ENCODE results near the gene MGAM2.

Gene MGAM2

GRCh38 chr7:142139597-142140400 lies 28.3 kb downstream of the MGAM2 start:
- H3K27ac ChIP-seq: peak overlapping the region; percentile 24
- TF ChIP-seq ZFX (IDR thresholded peaks at IDR 0.05): no peak
- TF ChIP-seq, protein P1, sequence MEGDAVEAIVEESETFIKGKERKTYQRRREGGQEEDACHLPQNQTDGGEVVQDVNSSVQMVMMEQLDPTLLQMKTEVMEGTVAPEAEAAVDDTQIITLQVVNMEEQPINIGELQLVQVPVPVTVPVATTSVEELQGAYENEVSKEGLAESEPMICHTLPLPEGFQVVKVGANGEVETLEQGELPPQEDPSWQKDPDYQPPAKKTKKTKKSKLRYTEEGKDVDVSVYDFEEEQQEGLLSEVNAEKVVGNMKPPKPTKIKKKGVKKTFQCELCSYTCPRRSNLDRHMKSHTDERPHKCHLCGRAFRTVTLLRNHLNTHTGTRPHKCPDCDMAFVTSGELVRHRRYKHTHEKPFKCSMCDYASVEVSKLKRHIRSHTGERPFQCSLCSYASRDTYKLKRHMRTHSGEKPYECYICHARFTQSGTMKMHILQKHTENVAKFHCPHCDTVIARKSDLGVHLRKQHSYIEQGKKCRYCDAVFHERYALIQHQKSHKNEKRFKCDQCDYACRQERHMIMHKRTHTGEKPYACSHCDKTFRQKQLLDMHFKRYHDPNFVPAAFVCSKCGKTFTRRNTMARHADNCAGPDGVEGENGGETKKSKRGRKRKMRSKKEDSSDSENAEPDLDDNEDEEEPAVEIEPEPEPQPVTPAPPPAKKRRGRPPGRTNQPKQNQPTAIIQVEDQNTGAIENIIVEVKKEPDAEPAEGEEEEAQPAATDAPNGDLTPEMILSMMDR (conservative IDR thresholded peaks at IDR 0.05): no peak

GRCh38 chr7:142140401-142140959 lies 29.0 kb downstream of the MGAM2 start:
- no peak overlapping the region for H3K27ac ChIP-seq
- TF ChIP-seq, protein P1 (conservative IDR thresholded peaks at IDR 0.05): no peak
- no peak for TF ChIP-seq ZFX (IDR thresholded peaks at IDR 0.05)

- H3K27ac ChIP-seq: no peak overlapping the region
- no peak for TF ChIP-seq ZFX (IDR thresholded peaks at IDR 0.05)
- TF ChIP-seq, protein P1 (conservative IDR thresholded peaks at IDR 0.05): no peak
Measured at GRCh38 chr7:142142702-142143101, 31.2 kb downstream of the MGAM2 start.

GRCh38 chr7:142146124-142146523 lies 34.6 kb downstream of the MGAM2 start:
- TF ChIP-seq, protein P1 (conservative IDR thresholded peaks at IDR 0.05): no peak
- TF ChIP-seq ZFX (IDR thresholded peaks at IDR 0.05): no peak
- no peak overlapping the region for H3K27ac ChIP-seq

DNA sequence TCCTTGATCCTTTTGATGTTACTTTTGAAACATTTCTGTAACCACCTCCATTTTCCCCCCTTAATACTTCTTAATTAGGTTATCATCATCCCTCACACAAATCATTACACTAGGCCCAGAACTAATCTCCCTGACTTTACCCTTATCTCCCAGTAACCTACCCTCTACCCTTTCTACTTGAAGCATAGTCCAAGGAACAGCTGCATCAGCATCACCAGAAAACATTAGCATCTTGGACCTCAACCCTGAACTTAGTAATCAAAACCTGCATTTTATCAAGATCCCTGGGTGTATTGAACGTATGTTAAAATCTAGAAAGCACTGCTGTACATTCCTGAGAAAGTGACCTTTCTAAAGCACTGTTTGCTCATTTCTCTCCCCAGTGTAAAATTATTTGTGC lies 38.8 kb downstream of the MGAM2 start:
- no peak for TF ChIP-seq ZFX (IDR thresholded peaks at IDR 0.05)
- TF ChIP-seq, protein P1 (conservative IDR thresholded peaks at IDR 0.05): no peak
- no peak overlapping the region for H3K27ac ChIP-seq

DNA sequence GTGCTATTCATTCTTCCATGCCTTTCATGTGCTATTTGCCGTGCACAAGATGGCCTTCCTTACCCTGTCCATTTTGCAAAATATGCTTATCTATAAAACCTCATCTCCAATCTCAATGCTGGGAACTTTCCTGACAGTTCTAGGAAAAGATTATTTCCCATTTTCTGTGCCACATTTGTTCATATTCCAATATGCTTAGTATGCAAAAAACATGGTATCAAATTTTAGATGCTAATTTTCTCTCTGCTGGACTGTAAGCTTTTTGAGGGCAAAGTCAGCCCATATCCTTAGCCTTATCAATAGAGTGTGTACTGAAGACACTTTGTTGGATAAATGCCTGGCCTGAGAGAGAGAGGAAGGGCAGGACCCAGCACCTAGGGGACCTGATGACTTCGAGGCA lies 39.4 kb downstream of the MGAM2 start:
- H3K27ac ChIP-seq: no peak overlapping the region

DNA sequence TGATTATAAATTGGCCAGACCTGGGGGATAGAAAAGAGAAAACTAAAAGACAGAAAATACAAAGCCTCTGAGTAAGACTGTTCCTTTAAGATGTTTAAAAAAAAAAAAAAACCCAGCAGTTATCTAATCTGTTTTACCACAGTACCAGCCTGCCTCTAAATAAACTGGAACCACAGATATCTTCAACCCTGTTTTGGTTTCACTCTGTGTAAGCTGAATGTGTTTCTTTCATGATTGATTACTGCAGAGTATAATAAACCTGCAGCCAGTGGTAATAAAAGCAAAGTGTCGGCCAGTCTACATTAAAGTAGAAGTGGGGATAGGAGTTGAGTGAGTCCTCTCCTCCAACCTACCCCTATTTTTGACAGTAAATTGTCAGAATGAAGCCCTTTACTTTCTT lies 40.6 kb downstream of the MGAM2 start:
- no peak for TF ChIP-seq ZFX (IDR thresholded peaks at IDR 0.05)
- TF ChIP-seq, protein P1 (conservative IDR thresholded peaks at IDR 0.05): no peak
- no peak overlapping the region for H3K27ac ChIP-seq

More for the DNA sequence above, 39.4 kb downstream of the MGAM2 start:
- TF ChIP-seq, protein P1 (conservative IDR thresholded peaks at IDR 0.05): no peak
- no peak for TF ChIP-seq ZFX (IDR thresholded peaks at IDR 0.05)
